ENCODE measurements around the gene MAN1A2.

The MAN1A2 gene

DNA sequence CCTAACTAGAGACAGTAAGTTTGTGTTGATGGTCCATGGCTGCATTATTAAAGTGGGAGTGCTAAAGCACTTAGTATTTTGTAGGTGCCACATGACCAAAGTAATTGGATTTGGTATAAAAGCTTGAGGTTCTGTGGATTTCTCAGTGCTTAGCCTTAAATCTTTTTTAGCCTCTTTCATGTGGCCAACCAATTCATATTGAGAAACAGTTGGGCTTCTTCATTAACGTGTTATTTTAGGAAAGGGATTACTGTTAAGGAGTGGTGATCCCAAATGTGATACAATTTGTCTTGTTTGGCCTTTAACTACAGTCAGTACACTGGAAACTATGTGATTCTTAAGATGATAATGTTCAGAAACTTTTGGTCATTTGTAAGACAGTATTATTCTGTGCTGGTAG, 25.5 kb downstream of the MAN1A2 start:
- no peak for TF ChIP-seq CTCF (conservative IDR thresholded peaks at IDR 0.05)
- H3K27ac ChIP-seq = no peak overlapping the region

- TF ChIP-seq CTCF (conservative IDR thresholded peaks at IDR 0.05) = no peak
- no peak overlapping the region for H3K27ac ChIP-seq
These were observed 28.8 kb downstream of the MAN1A2 start for GRCh38 chr1:117396074-117396473.

GRCh38 chr1:117396636-117397035, 29.4 kb downstream of the MAN1A2 start:
- no peak overlapping the region for H3K27ac ChIP-seq
- no peak for TF ChIP-seq CTCF (conservative IDR thresholded peaks at IDR 0.05)

GRCh38 chr1:117398957-117399356, 31.7 kb downstream of the MAN1A2 start:
- no peak for TF ChIP-seq CTCF (conservative IDR thresholded peaks at IDR 0.05)
- H3K27ac ChIP-seq = no peak overlapping the region

GRCh38 chr1:117401761-117402160, 34.5 kb downstream of the MAN1A2 start:
- no peak overlapping the region for H3K27ac ChIP-seq
- no peak for TF ChIP-seq CTCF (conservative IDR thresholded peaks at IDR 0.05)

DNA sequence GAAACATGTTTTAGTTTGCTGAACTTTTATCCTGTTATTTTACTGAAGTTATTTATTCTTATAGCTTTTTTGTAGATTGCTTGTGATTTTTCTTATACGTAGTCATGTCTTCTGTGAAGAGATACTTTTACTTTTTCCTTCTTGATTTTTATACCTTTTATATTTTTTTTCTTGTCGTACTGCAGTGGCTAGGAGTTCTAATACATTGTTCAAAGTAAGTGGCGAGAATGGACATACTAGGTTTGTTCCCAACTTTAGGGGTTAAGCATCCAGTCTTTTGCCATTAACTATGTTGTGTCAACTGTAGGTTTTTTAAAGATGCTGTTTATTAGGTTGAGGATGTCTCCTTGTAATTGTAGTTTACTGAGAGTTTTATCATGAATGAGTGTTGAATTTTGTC, 36.3 kb downstream of the MAN1A2 start:
- no peak overlapping the region for H3K27ac ChIP-seq
- no peak for TF ChIP-seq CTCF (conservative IDR thresholded peaks at IDR 0.05)

GRCh38 chr1:117405042-117405441, 37.8 kb downstream of the MAN1A2 start:
- TF ChIP-seq CTCF (conservative IDR thresholded peaks at IDR 0.05) = no peak
- no peak overlapping the region for H3K27ac ChIP-seq

DNA sequence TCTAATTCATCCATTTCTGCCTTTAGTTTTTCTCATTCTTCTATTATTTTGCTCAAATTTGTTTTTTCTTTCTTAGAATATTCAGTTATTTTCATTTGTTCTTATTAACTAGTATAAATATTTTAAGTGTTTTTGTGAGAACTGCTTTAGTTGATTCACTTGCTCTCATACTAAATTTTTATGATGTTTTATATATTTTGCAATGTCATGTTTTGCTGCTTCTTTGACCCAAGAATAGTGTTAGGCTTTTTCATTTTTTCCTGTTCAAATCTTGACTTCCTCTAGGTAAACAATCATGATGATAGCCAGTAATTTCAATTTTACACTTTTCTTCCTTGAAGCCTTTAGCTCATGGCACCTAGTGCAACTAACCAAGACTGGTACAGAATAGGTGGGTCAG, 45.2 kb downstream of the MAN1A2 start:
- no peak for TF ChIP-seq CTCF (conservative IDR thresholded peaks at IDR 0.05)
- H3K27ac ChIP-seq = no peak overlapping the region
